Measurements from ENCODE around the gene TIMP2.

Gene TIMP2

DNA sequence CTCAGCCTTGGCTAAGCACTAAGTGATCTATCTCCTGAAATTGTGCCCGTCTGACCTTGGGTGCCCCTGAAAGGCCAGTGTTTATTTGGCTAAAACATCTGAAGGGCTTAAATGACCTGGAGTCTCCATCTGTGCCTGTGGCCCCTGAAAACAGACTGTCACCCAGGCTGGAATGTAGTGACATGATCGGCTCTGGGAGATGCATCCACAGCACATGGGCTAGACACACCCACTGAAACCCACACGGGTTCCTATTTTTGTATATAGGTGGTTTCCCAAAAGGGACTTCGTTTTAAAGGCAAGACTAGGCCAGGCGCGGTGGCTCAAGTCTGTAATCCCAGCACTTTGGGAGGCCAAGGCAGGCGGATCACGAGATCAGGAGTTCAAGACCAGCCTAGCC lies 35.7 kb downstream of the TIMP2 start:
- DNase-seq (ENCODE audit: insufficient read length) (no peak), FAIRE-seq (peak; percentile 73)
- TF ChIP-seq TAF1 (IDR thresholded peaks at IDR 0.05; ENCODE audit: borderline replicate concordance, low read depth, low read length) (no peak), POLR2AphosphoS5 (IDR thresholded peaks at IDR 0.05; ENCODE audit: low read depth, low read length) (no peak), POLR2A (IDR thresholded peaks at IDR 0.05; ENCODE audit: low read depth, low read length) (no peak)

- DNase-seq (ENCODE audit: insufficient read length): no peak
- peak; percentile 50 for FAIRE-seq
- no peak for TF ChIP-seq POLR2AphosphoS5 (IDR thresholded peaks at IDR 0.05; ENCODE audit: low read depth, low read length)
- TF ChIP-seq TAF1 (IDR thresholded peaks at IDR 0.05; ENCODE audit: borderline replicate concordance, low read depth, low read length): no peak
These were observed 36.2 kb downstream of the TIMP2 start for GRCh38 chr17:78888941-78889518.

- TF ChIP-seq TAF1 (IDR thresholded peaks at IDR 0.05; ENCODE audit: borderline replicate concordance, low read depth, low read length): no peak
- no peak for TF ChIP-seq POLR2AphosphoS5 (IDR thresholded peaks at IDR 0.05; ENCODE audit: low read depth, low read length)
- TF ChIP-seq POLR2A (IDR thresholded peaks at IDR 0.05; ENCODE audit: low read depth, low read length): no peak
- FAIRE-seq: no peak
- no peak for DNase-seq (ENCODE audit: insufficient read length)
These were observed 38.2 kb downstream of the TIMP2 start for GRCh38 chr17:78886954-78887353.

DNA sequence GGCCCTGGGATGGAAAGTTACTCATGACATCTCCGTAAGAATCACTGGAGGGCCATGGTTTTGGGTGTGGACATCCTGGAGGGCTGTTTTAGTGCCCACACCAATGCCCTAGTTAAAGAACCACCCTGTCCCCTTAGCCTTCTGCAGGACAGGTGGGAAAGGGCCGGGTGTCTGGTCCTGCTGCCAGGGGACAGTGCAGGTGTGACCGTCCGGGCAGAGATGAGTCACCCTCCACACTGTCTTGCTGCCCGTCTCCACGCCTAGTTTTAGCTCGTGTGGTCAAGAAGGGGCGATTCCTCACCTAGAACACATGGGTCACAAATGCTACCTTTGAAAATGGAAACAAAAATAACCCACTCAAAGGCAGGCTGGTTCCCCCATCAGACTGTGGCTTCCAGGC lies 39.2 kb downstream of the TIMP2 start:
- no peak for FAIRE-seq
- TF ChIP-seq POLR2A (IDR thresholded peaks at IDR 0.05; ENCODE audit: low read depth, low read length) (no peak), POLR2AphosphoS5 (IDR thresholded peaks at IDR 0.05; ENCODE audit: low read depth, low read length) (no peak), TAF1 (IDR thresholded peaks at IDR 0.05; ENCODE audit: borderline replicate concordance, low read depth, low read length) (no peak)
- no peak for DNase-seq (ENCODE audit: insufficient read length)

DNA sequence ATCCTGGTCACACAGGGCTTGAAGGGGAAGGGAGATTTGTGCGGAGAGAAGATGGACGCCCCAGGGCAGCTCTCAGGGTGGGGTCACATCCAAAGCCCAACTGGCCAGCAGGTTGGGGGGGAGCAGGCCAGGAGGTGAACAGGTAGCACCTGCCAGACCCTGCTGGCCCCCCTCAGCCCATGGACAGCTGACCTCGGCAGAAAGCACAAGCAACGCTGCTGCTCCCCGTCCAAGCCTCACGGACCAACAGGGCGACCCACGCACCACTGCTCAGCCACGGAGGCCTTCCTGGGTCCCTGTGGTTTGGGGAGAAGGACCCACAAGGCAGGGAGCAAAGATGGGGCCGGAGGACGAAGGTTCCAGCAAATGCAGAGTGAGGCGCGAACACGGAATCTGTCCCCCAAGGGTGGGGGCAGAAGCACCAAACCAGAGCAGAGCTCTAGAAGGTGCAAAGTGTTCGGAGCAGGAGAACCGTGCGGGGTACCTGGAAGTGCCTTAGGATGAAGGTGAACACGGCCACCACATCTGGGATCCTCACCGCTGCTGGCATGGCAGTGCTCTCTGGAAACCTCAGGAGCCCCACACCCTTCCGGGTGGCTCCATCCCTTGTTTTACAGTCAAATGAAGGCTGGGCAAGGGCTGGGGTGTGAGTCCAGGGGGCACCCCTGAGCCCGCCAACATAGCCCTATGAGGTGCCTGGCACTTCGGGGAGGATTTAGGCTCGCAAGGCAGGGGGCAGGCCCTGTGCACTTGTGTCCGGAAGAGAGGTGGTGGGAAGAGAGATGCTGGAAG lies 40.1 kb downstream of the TIMP2 start:
- no peak for FAIRE-seq
- TF ChIP-seq POLR2AphosphoS5 (IDR thresholded peaks at IDR 0.05; ENCODE audit: low read depth, low read length): no peak
- TF ChIP-seq POLR2A (IDR thresholded peaks at IDR 0.05; ENCODE audit: low read depth, low read length): no peak
- no peak for TF ChIP-seq TAF1 (IDR thresholded peaks at IDR 0.05; ENCODE audit: borderline replicate concordance, low read depth, low read length)
- no peak for DNase-seq (ENCODE audit: insufficient read length)

DNA sequence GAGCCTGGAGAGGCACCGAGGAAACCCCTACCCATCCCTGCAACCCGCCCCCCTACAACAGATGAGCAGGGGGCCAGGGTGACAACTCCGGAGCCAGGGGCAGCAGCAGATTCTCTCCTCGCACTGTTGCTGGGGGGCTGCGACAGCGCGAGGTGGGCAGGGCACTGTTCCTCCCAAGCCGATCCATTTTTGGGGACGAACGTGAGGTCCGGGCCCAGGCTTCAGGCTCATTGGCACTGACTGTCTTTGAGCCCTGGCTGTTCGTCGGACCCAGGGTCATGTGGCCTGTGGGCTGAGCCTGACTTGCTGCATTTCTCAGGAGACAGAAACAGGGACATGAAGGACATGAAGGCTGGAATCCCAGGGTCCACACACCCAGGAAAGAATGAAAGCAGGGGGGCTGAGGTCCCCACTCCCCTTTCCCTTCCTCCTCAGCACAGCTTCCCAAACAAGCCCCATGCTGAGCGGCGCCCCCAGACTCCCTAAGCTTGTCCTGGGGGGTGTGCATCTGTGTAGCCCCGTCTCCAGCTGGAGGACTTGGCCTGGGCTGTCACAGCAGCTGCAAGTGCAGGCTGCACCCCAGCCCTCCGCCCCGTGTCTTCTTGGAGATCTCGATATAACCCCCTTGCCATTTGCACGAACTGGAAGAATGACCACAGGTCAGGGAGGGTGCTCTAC lies 40.9 kb downstream of the TIMP2 start:
- no peak for TF ChIP-seq TAF1 (IDR thresholded peaks at IDR 0.05; ENCODE audit: borderline replicate concordance, low read depth, low read length)
- no peak for TF ChIP-seq POLR2A (IDR thresholded peaks at IDR 0.05; ENCODE audit: low read depth, low read length)
- TF ChIP-seq POLR2AphosphoS5 (IDR thresholded peaks at IDR 0.05; ENCODE audit: low read depth, low read length): no peak
- FAIRE-seq (no peak), DNase-seq (ENCODE audit: insufficient read length) (no peak)

GRCh38 chr17:78883533-78884131 lies 41.6 kb downstream of the TIMP2 start:
- FAIRE-seq: no peak
- TF ChIP-seq TAF1 (IDR thresholded peaks at IDR 0.05; ENCODE audit: borderline replicate concordance, low read depth, low read length) (no peak), POLR2AphosphoS5 (IDR thresholded peaks at IDR 0.05; ENCODE audit: low read depth, low read length) (no peak), POLR2A (IDR thresholded peaks at IDR 0.05; ENCODE audit: low read depth, low read length) (no peak)

GRCh38 chr17:78883089-78883532 lies 42.1 kb downstream of the TIMP2 start:
- TF ChIP-seq POLR2AphosphoS5 (IDR thresholded peaks at IDR 0.05; ENCODE audit: low read depth, low read length) (no peak), TAF1 (IDR thresholded peaks at IDR 0.05; ENCODE audit: borderline replicate concordance, low read depth, low read length) (no peak), POLR2A (IDR thresholded peaks at IDR 0.05; ENCODE audit: low read depth, low read length) (no peak)
- DNase-seq (ENCODE audit: insufficient read length): no peak
- FAIRE-seq: no peak

More at GRCh38 chr17:78883533-78884131, 41.6 kb downstream of the TIMP2 start:
- DNase-seq (ENCODE audit: insufficient read length): no peak

DNA sequence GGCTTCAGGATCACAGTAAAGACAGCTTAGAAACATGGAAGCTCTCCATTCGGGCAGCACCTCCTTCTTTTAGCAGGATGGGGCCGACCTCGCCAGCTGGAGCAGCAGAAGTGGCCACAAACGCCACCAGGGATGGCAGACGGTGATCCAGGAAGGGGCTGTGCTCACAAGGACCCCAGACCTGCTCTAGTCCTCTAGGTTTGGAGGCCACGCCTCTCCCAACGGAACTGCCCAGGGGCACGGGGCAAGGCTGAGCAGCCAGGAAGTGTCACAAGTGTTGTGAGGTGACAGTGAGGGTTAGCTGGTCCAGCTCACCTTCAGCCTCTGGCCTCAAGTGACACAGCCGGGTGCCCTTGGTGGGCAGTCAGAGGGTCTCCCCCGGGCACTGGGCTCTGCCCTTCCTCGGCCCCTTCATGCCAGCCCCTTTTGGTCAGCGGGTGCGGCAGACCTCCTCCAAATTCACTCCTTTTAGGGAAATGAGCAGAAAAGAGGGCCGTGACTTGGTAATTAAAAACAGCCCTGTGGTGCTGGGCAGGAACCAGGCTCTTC lies 42.6 kb downstream of the TIMP2 start:
- no peak for DNase-seq (ENCODE audit: insufficient read length)
- no peak for TF ChIP-seq POLR2AphosphoS5 (IDR thresholded peaks at IDR 0.05; ENCODE audit: low read depth, low read length)
- TF ChIP-seq POLR2A (IDR thresholded peaks at IDR 0.05; ENCODE audit: low read depth, low read length): no peak
- TF ChIP-seq TAF1 (IDR thresholded peaks at IDR 0.05; ENCODE audit: borderline replicate concordance, low read depth, low read length): no peak
- no peak for FAIRE-seq

DNA sequence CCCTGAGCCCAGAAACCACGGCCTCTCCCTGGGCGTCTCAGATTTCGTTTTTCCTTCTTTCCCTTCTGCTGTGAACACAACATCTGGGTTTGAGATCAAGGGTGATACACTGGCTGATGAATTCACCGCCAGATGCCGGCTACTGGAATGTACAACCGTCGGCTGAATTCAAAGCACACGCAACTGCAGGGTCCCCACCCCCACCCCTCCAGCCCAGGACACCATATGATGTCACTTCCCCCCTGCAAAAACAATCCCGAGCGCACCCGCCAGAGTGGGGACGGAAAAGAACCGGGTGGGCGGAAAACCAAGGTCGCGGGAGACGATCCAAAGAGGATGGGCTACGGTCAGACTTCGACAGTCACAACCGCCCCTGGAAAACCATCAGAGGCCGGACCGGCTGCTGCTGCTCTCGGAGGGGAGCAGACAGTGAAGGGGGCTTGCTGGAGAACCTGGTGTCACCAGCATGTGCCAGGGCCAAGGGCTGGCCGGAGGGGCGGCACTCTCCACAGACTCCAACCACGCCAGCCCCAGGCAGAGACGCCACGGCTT lies 45.5 kb downstream of the TIMP2 start:
- no peak for TF ChIP-seq TAF1 (IDR thresholded peaks at IDR 0.05; ENCODE audit: borderline replicate concordance, low read depth, low read length)
- TF ChIP-seq POLR2A (IDR thresholded peaks at IDR 0.05; ENCODE audit: low read depth, low read length): no peak
- no peak for TF ChIP-seq POLR2AphosphoS5 (IDR thresholded peaks at IDR 0.05; ENCODE audit: low read depth, low read length)
- DNase-seq (ENCODE audit: insufficient read length): no peak
- FAIRE-seq: no peak
